Glomerular endothelial cell (primary cell): Measurements from ENCODE around the gene TMEM25. TPM values are rescaled to one million over a fixed set of nuclear protein-coding genes. Genes with fewer than 3 reads are reported as not detected.
"Not testable (repeated sequence)": the region's sequence is repeated elsewhere in the genome, so short reads cannot be mapped to it uniquely, and the experiment has no call there.

ENCODE experiments used
- DNase-seq: peaks from one replicate; pipeline ENCODE4 v3.0.0-alpha.2; 2011; ENCODE audit warnings: low read depth, low spot score; ENCODE audit errors: extremely low read depth
- total RNA-seq: library from RNA; depleted of rRNA; stranded (reverse); fragments of >200 nt; gene quantifications from 2 replicates; pipeline ENCODE4 v1.2.3, GENCODE V29; 2015

TMEM25 gene
- total RNA-seq, 1 donor from 2014 or later, result 23.3 TPM

DNA sequence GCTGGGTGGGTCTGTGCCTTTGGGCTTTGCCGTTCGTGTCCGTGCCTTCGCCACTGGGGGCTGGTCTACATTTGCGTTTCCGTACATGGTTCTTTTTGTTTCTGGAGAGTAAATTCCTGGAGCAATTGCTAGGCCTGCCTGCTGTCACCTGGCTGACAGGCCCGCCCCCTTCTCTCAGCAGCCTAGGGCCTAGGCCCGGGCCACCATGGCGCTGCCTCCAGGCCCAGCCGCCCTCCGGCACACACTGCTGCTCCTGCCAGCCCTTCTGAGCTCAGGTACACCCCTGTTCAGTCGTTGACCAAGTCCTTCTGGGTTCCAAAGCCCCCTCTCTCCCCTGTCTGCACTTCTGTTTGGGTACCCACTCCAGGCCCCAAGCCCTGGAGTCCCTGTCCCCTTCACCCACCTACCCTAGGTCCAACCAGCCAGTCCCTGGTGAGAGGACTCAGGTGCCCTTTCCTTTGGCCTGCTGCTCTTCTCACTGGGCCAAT, 649 bp downstream of the TMEM25 start:
- DNase-seq, result no peak

DNA sequence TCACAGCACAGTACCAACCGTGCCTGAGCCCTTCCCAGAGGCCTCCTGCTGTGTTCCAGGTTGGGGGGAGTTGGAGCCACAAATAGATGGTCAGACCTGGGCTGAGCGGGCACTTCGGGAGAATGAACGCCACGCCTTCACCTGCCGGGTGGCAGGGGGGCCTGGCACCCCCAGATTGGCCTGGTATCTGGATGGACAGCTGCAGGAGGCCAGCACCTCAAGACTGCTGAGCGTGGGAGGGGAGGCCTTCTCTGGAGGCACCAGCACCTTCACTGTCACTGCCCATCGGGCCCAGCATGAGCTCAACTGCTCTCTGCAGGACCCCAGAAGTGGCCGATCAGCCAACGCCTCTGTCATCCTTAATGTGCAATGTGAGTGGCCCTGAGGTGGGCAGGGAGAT, 1.1 kb downstream of the TMEM25 start:
- no peak for DNase-seq

DNA sequence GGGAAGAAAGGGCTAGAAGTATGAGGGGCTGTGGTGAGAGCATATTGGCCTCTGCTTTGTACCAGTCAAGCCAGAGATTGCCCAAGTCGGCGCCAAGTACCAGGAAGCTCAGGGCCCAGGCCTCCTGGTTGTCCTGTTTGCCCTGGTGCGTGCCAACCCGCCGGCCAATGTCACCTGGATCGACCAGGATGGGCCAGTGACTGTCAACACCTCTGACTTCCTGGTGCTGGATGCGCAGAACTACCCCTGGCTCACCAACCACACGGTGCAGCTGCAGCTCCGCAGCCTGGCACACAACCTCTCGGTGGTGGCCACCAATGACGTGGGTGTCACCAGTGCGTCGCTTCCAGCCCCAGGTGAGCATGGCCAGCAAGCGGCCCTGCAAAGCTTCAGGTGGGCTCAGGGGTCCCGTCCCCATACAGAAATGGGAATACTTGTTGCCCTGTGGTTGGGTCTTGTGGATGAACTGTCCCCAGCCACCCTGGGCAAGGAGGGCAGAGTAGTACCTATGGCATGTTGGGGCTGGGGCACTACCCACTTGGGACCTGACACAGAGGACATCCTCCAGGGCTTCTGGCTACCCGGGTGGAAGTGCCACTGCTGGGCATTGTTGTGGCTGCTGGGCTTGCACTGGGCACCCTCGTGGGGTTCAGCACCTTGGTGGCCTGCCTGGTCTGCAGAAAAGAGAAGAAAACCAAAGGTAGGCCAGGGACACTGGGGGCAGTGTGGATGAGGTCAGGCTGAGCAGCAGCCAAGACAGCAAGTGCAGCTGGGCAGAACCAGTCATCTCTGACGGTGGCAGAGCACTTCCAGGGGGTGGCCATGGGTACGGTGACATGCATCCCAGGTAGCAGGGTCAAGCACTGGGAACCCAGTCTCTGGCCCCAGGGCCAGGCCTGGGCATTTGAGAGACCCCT, 2.1 kb downstream of the TMEM25 start:
- no peak for DNase-seq

DNA sequence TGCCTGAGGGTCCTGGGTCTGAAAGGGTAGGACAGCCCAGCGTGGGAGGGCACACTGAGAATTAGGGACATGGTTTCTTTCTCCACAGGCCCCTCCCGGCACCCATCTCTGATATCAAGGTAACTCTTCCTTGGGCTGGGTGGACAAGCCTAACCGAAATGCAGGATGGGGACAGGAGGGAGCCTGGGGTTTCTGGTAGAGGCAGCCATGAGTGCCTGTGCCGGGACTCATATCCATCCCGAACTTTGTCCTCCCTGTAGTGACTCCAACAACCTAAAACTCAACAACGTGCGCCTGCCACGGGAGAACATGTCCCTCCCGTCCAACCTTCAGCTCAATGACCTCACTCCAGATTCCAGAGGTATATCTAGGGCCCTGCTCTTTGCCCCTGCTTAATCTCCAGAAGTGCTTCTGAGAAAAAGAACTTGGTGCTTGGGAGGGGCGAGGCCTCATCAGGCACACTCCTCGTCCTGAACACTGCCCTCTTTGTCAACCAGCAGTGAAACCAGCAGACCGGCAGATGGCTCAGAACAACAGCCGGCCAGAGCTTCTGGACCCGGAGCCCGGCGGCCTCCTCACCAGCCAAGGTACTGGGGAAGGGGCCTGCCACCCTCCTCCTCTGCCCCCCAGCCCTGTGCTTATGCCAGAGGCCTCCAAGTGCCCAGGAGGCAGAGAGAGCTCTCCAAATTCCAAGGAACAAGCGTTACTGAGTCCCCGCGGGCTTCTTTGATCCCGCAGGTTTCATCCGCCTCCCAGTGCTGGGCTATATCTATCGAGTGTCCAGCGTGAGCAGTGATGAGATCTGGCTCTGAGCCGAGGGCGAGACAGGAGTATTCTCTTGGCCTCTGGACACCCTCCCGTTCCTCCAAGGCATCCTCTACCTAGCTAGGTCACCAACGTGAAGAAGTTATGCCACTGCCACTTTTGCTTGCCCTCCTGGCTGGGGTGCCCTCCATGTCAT, 3.1 kb downstream of the TMEM25 start:
- DNase-seq, result no peak

GRCh38 chr11:118535261-118535660, 4.3 kb downstream of the TMEM25 start:
- DNase-seq, result no peak

DNA sequence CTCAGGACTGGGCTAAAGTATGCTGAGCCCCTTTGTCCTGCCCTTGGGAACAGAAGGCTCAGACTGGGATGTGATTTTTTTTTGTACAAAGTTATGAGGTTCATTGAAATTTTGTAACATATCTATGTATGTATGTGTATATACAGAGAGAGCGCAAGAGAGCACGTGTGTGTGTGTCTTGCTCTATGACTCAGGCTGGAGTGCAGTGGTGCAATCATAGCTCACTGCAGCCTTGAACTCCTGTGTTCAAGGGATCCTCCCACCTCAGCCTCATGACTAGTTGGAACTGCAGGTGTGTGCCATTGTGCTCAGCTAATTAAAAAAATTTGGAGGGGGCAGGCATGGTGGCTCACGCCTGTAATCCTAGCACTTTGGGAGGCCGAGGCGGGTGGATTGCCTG, 5.7 kb downstream of the TMEM25 start:
- DNase-seq, result no peak

DNA sequence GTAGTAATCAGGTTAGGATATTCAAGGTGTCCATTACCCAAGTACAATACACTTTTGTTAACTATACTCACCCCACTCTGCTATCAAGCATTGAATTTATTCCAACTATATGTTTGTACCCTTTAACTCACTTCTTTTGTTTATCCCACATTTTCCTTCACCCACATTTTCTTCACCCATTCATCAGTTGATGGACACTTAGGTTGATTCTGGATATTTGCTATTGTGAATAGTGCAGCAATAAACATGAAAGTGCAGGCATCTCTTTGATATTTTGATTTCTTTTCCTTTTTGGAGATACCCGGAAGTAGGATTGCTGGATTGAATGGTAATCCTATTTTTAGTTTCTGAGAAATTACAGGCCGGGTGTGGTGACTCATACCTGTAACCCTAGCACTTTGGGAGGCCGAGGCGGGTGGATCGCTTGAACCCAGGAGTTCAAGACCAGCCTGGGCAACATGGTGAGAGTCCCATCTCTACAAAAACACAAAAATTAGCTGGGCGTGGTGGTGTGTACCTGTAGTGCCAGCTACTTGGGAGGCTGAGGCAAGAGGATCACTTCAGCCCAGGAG, 6.5 kb downstream of the TMEM25 start:
- no peak for DNase-seq

DNA sequence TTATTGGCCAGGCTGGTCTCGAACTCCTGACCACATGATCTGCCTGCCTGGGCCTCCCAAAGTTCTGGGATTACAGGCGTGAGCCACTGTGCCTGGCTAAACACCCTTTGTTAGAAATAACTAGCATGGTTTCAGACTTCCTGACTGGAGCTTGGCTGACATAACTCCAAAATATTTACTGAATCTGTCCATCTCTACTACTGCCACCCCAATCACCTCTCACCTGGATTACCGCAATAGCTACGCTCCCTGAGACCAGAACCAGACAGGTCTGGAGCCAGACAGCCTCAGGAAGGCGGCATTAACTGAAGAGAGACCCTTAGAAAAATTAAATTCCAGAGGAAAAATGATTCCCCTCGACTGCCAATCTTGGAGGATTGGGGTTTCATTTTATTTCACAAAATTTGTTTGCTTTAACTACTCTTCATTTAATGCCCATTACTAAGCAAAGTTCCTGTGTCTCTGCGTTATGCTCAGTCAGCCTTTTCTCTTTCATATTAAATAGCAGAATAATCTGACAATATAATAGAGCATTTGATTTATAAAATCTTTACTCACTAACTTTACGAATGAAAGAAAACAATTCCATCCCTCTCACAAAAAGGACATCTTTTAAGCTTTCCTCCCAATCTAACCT, 13.1 kb downstream of the TMEM25 start:
- no peak for DNase-seq

DNA sequence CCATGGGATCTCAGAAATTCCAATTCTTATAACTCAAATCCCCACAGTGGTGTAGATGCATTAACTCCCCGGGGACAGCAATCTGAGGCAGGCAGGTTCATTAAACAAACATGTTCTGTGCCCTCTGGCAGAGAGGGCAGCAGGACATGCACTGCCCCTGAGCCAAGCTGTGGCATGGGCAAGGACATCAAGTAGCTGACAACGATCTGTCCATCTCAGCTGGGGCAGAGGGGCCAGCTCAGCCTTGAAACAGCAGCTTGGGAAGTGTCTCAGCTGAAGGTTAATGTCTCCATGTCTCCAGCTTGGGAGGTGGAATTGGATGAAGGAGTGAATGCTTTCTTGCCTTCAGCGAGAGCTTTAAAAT, 13.6 kb downstream of the TMEM25 start:
- DNase-seq, result no peak

GRCh38 chr11:118545533-118545932, 14.5 kb downstream of the TMEM25 start:
- no peak for DNase-seq

DNA sequence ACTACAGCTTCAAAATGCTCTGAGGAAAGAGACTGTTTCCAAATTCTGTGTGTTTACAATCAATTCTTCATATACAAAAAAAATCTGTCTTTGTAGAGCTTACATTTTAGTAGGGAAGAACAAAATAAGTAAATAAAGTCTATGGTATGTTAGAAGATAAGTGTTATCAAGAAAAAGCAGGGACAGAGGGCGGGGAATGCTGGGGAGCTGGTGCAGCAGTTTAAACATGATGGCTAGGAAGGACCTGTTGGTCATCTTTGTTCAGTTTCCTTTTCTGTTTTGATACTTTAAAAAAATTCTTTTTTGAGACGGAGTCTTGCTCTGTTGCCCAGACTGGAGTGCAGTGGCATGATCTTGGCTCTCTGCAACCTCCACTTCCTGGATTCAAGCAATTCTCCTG, 16.1 kb downstream of the TMEM25 start:
- DNase-seq, result no peak

DNA sequence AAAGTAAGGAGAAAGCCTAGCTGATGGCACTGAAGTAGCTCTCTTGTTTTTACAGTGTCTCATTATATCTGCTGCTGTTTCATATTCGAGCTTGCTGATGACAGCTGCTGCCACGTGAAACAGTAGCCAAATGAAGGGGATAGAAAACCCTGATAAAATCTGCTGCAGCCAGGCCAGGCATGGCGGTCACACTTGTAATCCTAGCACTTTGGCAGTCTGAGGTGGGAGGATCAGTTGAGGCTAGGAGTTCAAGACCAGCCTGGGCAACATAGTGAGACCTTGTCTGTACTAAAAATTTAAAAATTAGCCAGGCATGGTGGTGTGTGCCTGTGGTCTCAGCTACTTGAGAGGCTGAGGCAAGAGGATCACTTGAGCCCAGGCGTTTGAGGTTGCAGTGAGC, 21.3 kb downstream of the TMEM25 start:
- DNase-seq, result no peak

DNA sequence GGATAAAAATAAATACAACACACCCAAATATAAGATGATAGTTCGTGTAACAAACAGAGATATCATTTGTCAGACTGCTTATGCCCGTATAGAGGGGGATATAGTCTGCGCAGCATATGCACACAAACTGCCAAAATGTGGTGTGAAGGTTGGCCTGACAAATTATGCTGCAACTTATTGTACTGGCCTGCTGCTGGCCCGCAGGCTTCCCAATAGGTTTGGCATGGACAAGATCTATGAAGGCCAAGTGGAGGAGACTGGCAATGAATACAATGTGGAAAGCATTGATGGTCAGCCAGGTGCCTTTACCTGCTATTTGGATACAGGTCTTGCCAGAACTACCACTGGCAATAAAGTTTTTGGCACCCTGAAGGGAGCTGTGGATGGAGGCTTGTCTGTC, 29.8 kb downstream of the TMEM25 start:
- DNase-seq, result no peak

DNA sequence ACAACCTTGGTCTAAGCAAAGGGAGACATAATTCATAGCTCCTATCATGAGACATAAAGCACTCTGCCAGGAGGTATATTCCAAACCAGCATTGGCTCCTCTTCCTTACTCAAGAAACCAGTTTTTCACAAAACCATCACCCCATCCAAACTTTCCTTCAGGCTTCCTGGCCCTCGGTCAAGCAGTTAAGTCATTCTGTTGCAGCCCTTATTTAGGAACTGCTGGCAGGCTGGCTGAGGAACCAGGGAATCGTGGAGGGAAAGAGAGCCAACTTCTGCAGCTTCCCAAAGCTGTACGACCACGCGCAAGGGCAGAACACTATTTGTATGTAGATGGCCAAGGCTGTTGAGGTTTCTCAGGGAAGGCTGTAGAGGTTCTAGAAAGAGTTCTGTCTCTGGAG, 34.1 kb downstream of the TMEM25 start:
- DNase-seq, result no peak

DNA sequence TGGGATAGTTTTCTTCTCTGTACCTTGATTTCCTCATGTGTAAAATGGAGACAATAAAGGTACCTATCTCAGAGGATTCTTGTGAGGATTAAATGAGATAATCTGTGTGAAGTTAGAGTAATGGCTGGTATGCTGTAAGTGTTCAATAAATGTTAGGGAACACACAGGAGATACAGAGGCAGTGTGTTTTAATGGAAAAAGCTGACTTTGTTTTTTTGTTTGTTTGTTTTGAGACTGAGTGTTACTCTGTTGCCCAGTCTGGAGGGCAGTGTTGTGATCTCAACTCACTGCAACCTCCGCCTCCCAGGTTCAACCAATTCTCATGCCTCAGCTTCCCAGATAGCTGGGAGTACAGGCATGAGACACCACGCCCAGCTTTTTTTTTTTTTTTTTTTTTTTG, 38.7 kb downstream of the TMEM25 start:
- DNase-seq, result no peak

GRCh38 chr11:118570787-118571186, 39.8 kb downstream of the TMEM25 start:
- DNase-seq, result no peak

- DNase-seq, result not testable (repeated sequence)
Observed at GRCh38 chr11:118571701-118572060, 40.7 kb downstream of the TMEM25 start.

DNA sequence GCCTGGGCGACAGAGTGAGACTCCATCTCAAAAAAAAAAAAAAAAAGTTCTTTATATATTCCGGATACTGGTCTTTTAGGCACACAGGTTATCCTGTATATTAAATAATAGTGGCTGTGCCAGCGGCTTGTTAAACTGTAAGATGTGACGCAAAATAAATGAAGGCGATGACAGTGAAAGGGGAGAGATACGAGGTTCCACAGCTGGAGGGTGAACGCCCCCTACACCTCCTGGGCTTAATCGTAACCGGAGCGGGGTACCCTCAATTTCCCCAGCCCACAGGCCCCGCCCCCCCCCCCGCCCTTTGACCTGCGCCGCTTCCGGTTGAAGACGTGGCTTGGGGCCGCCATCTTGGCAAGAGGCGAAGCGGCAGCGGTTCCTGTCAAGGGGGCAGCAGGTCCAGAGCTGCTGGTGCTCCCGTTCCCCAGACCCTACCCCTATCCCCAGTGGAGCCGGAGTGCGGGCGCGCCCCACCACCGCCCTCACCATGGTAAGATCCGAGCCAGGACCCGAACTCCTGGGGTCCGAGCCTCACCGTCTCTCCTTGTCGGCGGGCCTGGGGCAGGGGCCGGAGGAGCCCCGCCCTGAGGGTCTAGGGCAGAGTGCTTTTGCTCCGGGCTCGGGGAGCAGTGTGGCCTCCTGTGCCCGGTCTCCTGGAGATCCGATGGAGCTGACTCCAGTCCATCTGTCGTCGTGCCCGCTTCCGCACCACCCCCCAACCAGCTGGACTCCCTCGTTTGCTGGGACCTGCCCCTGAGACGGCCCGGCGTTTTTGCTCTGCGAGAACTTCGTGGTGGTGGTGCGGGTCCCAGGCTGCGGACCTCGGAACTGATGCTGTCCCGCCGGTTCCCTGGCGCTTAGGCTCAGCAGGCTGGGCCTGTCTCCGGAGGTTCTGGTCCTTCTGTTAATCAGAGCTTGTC, 41.3 kb downstream of the TMEM25 start, which contains the start of gene ARCN1:
Gene ARCN1, plus strand, starts transcription at position 349 of the 920 bp plus-strand sequence. Its CDS starts 139 bp downstream, at position 488.
- DNase-seq, result no peak

GRCh38 chr11:118572981-118573550, 42.1 kb downstream of the TMEM25 start:
- no peak for DNase-seq
